ENCODE results near the gene ESX1. TPM values are rescaled to one million over a fixed set of nuclear protein-coding genes. Genes with fewer than 3 reads are reported as not detected.

ESX1 gene
- total RNA-seq, 1 experiment from 2014 or later: not detected

GRCh38 chrX:104211187-104211586, 43.5 kb downstream of the ESX1 start:
- no peaks in the 10 kb centered on the region for H3K9me3 ChIP-seq (replicated peaks)
- H3K4me1 ChIP-seq: no peaks in the 10 kb centered on the region
- H3K27me3 ChIP-seq: no peaks in the 10 kb centered on the region
- H3K36me3 ChIP-seq: no peaks in the 10 kb centered on the region
- DNase-seq: no peak
- no peak overlapping the region for H3K4me3 ChIP-seq
- no peak overlapping the region for H3K27ac ChIP-seq

- no peak overlapping the region for H3K27ac ChIP-seq
- H3K4me3 ChIP-seq: no peak overlapping the region
- H3K27me3 ChIP-seq: no peaks in the 10 kb centered on the region
- no peaks in the 10 kb centered on the region for H3K9me3 ChIP-seq (replicated peaks)
- no peaks in the 10 kb centered on the region for H3K36me3 ChIP-seq
- no peak for DNase-seq
- no peaks in the 10 kb centered on the region for H3K4me1 ChIP-seq
Observed at GRCh38 chrX:104205548-104205947, 49.2 kb downstream of the ESX1 start.

Other genes with a start within 250 kb of the ESX1 start
- not detected in 2 replicates for gene H2BW1, start 241.2 kb downstream of the ESX1 start, total RNA-seq (2014; rRNA removed; shearing (Covaris generic))
- not detected in 2 replicates for gene H2BW2, start 215.0 kb downstream of the ESX1 start, total RNA-seq (2014; rRNA removed; shearing (Covaris generic))
- gene TMSB15C, start 178.7 kb downstream of the ESX1 start, total RNA-seq (2014; rRNA removed; shearing (Covaris generic)): 3.0 and 5.7 TPM in 2 replicates
- gene ZCCHC18, start 142.4 kb downstream of the ESX1 start, total RNA-seq (2014; rRNA removed; shearing (Covaris generic)): 1.1 and 1.2 TPM in 2 replicates
- 3.1 and 4.2 TPM in 2 replicates for gene SLC25A53, start 97.9 kb downstream of the ESX1 start, total RNA-seq (2014; rRNA removed; shearing (Covaris generic))
- gene FAM199X, start 88.5 kb downstream of the ESX1 start, total RNA-seq (2014; rRNA removed; shearing (Covaris generic)): 7.0 and 7.4 TPM in 2 replicates

Measured in SJCRH30 (cell line).